Fibroblast of skin of left biceps (primary cell): ENCODE measurements around the gene FBXO10.
"Not testable (repeated sequence)": the region's sequence is repeated elsewhere in the genome, so short reads cannot be mapped to it uniquely, and the experiment has no call there.

ENCODE experiments used
- DNase-seq, 2 experiments: peaks; one replicate each; pipeline ENCODE4 v3.0.0-alpha.2; 2013; ENCODE audit warnings: low read depth in 2 of 2

Gene FBXO10

GRCh38 chr9:37550781-37551180 lies 25.4 kb downstream of the FBXO10 start:
- DNase-seq: no peak

GRCh38 chr9:37549527-37549926 lies 26.7 kb downstream of the FBXO10 start:
- no peak for DNase-seq

DNA sequence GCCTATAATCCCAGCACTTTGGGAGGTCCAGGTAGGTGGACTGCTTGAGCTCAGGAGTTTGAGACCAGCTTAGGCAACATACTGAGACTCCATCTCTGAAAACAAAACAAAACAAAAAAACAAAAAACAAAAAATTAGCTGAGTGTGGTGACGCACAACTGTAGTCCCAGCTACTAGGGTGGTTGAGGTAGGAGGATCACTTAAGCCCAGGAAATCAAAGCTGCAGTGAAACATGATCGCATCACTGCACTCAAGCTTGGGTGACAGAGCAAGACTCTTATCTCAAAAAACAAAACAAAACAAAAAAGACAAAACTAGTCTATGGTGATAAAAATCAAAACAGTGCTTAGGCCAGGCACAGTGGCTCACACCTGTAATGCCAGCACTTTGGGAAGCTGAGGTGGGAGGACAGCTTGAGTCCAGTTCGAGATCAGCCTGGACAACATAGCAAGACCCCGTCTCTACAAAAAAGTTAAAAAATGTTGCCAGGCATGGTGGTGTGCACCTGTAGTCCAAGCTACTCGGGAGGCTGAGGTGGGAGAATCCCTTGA lies 28.8 kb downstream of the FBXO10 start:
- no peak for DNase-seq

- DNase-seq: no peak
Observed at GRCh38 chr9:37543468-37543867, 32.7 kb downstream of the FBXO10 start.

- DNase-seq: no peak
Observed at GRCh38 chr9:37542895-37543294, 33.3 kb downstream of the FBXO10 start.

- no peak for DNase-seq
Observed at GRCh38 chr9:37542488-37542887, 33.7 kb downstream of the FBXO10 start.

GRCh38 chr9:37541465-37541864 lies 34.7 kb downstream of the FBXO10 start:
- DNase-seq: no peak

GRCh38 chr9:37540634-37541033 lies 35.5 kb downstream of the FBXO10 start:
- no peak for DNase-seq

GRCh38 chr9:37539634-37540033 lies 36.5 kb downstream of the FBXO10 start:
- no peak for DNase-seq

GRCh38 chr9:37538099-37538498 lies 38.1 kb downstream of the FBXO10 start:
- no peak for DNase-seq

DNA sequence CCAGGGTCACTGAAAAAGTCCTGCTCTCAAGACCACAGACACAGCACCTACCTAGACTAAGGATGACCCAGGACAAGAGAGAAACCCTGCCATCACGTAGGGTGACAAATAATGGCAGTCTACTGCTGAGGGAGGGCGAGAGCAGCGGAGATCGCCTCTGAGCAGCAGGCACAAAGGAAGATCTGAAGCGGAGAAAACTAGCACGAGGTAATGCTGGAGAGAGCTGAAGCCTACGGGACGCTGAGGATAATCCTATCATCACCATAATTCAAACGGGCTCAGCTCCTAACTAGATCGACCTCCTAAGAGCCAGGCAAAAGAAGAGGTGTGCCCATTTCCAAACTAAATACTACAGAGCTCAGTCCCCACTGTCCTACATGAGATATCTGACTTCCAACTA lies 41.3 kb downstream of the FBXO10 start:
- DNase-seq: no peak

DNA sequence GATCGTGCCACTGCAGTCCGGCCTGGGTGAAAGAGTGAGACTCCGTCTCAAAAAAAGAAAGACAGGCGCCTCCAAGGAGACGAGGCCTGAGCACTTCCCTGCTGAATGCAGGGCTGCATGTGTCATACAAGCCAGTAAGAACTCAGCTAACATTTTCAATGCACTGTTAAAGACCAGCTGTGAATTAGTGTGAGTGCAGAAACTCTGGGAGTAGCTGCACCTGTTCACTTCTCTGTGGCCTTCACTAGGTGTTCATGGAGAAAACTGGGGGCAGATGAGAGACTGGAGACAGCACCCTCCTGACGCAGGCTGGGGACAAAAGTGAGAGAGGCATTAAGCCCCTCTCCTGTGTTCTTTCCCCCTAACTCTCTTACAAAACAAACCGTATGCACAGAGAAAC lies 41.8 kb downstream of the FBXO10 start:
- no peak for DNase-seq

- no peak for DNase-seq
Observed at GRCh38 chr9:37531699-37532098, 44.5 kb downstream of the FBXO10 start.

GRCh38 chr9:37528652-37529471 lies 47.3 kb downstream of the FBXO10 start:
- no peak for DNase-seq

- DNase-seq: no peak
Observed at GRCh38 chr9:37523916-37524315, 52.3 kb downstream of the FBXO10 start.

GRCh38 chr9:37522971-37523370 lies 53.2 kb downstream of the FBXO10 start:
- no peak for DNase-seq

- DNase-seq: no peak
Observed at GRCh38 chr9:37521111-37521510, 55.1 kb downstream of the FBXO10 start.

GRCh38 chr9:37520641-37521040 lies 55.5 kb downstream of the FBXO10 start:
- no peak for DNase-seq

DNA sequence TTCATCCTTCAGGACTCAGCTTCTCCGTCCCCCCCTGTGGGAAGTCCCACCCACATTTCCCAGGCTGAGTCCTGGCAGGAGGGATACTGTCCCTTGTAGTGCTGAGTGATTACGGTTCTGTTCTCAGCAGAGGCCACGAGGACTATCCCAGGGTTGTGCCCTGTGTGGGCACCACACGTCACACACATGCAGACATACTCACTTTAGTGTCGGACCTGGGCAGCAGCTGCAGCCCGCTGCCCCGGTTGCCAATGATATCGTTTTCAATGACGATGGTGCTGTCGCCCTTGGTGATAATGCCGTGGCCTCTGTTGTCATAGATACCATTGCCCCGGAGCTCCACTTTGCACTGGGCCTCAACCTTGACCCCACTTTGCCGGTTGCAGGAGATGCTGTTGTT lies 58.3 kb downstream of the FBXO10 start:
- DNase-seq: no peak

GRCh38 chr9:37515620-37516258 lies 60.4 kb downstream of the FBXO10 start:
- no peak for DNase-seq

DNA sequence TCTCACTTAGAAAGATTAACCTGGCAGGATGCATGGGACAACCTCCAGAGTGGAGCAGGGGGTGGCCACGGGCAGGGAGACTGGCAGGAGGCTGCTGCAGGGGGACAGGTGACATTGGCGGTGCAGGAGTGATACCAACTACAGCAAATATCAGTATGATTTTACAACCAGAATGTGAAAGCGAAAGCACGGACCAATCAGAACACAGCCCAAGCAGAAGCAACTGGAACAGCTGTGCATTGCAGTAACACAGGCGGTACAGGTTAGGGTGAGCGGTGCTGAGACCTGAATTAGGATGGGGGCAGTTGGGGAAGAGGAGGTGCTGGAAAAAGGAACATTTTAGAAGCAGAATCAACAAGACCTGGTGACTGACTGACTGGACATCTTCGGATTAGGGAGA lies 61.2 kb downstream of the FBXO10 start:
- DNase-seq: no peak

GRCh38 chr9:37514415-37514814 lies 61.8 kb downstream of the FBXO10 start:
- not testable (repeated sequence) for DNase-seq

GRCh38 chr9:37512437-37512836 lies 63.7 kb downstream of the FBXO10 start:
- DNase-seq: no peak
